ENCODE results near the gene TMEM272.
A peak's percentile ranks its signal among the peaks of the same experiment; 100 is the strongest.

TMEM272 gene

DNA sequence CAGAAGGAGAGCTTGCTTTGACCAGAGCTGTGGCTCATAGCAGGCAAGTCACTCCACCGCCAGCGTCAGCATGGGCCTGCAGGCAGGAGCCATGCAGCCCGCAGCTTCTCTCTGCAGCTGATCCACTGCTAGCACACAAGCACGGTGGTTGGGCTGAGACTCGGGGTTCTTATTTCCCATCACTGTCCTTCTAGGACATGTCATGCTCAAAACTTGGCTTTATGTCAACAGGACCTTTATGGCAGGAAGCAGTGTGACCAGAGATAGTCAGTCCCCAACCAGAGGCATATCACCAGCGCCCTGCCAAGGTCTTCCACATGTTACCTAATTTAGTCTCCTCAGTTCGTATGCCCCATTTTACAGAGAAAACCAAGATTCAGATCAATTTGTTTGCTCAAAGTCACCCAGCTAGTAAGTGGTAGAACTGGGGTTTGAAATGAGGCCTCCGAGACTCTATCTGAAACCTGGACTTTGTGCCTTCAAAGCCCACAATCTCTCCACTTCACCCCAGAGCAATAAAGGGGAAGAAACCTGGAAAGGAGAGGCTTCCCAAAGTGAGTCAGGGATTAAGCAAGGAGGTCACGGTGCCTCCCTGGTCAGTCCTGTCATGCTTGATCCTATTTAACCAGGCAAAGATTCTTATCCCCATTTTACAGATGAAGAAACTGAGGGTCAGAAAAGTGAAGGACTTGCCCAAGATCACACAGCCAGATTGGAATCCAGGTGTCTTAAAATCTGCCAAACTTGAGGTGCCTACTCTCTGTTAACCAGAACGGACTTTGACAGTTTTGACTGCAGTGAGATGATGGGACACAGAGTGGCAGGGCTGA is 5.1 kb downstream of the TMEM272 start:
- DNase-seq (ENCODE audit: low spot score) = no peak
- TF ChIP-seq, protein P1, sequence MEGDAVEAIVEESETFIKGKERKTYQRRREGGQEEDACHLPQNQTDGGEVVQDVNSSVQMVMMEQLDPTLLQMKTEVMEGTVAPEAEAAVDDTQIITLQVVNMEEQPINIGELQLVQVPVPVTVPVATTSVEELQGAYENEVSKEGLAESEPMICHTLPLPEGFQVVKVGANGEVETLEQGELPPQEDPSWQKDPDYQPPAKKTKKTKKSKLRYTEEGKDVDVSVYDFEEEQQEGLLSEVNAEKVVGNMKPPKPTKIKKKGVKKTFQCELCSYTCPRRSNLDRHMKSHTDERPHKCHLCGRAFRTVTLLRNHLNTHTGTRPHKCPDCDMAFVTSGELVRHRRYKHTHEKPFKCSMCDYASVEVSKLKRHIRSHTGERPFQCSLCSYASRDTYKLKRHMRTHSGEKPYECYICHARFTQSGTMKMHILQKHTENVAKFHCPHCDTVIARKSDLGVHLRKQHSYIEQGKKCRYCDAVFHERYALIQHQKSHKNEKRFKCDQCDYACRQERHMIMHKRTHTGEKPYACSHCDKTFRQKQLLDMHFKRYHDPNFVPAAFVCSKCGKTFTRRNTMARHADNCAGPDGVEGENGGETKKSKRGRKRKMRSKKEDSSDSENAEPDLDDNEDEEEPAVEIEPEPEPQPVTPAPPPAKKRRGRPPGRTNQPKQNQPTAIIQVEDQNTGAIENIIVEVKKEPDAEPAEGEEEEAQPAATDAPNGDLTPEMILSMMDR (IDR thresholded peaks at IDR 0.05; ENCODE audit: extremely low read depth, missing control alignments) = no peak

DNA sequence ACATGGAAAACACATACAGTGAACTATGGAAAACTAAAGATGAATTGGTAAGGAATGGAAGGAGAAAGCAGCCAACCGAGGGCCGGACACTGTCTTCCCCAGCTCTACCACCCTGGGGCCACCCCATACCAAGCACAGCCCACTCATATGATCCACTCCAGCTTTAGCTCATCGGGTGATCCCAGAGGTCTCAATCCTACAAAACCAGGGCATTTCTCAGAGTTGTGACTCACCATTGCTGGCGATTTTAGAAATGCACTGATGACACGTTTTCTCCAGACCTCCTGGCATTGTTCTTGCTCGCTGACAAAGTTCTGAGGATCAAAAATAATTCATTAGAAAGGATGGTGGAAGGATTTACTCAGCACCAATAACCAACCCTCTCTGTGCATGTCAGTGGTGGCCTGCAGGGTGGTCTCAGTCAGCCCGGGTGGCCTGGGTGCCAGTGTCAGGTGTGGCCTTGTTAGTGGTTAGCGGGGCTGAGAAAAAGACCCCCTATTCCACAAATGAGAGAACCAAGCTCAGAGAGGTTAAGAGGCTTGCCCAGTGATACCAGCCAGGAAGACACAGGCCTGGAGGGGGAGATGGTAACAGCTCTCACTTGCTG is 6.6 kb downstream of the TMEM272 start:
- no peak for DNase-seq (ENCODE audit: low spot score)
- TF ChIP-seq, protein P1 (IDR thresholded peaks at IDR 0.05; ENCODE audit: extremely low read depth, missing control alignments) = no peak

DNA sequence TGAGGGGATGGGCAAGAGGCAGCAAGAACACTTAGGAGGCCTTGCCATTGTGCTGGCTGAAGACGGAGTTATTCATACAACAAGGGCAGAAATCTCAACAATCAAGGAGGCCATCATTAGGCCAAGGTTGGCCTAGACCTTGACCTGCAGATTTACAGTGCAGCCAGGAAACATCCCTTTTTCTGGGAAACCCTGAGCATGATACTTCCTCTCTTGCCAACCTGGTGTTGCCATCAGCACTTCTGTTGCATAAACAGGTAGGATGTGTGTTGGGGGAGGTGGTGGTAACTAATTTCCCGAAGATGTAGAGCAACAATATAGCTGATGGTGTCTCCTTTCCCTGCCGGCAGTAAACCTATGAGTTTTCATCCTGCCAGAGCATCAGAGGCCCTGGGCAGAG is 8.0 kb downstream of the TMEM272 start:
- TF ChIP-seq, protein P1 (IDR thresholded peaks at IDR 0.05; ENCODE audit: extremely low read depth, missing control alignments) = no peak
- DNase-seq (ENCODE audit: low spot score) = no peak

DNA sequence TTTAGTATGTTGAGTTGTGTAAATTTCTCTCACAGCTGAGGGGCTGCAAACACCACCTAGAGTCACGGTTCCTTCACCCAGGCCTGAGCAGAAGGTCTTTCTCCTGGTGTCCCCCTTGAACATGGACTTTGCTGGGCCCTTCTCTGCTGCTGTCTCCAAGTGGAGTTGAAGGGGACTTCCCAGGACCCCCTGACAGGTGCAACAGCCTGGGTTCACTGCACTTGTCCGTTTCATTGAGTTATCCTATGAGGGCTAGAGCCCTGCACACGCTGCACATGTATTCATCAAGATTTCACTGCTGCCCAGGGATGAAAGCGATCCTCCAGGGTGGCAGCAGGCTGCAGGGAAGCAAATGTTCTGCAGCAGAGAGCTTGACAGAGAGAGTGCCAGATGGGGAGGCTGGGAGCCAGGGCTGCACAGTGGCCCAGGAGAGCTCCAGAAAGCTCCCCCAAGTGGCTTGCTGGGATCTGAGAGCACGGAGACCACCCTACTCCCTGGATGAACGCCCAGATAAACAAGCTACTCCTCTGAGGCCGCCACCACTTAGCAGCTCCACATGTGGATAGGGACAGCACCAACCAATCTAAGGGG is 10.3 kb downstream of the TMEM272 start:
- TF ChIP-seq, protein P1 (IDR thresholded peaks at IDR 0.05; ENCODE audit: extremely low read depth, missing control alignments) = no peak
- no peak for DNase-seq (ENCODE audit: low spot score)

DNA sequence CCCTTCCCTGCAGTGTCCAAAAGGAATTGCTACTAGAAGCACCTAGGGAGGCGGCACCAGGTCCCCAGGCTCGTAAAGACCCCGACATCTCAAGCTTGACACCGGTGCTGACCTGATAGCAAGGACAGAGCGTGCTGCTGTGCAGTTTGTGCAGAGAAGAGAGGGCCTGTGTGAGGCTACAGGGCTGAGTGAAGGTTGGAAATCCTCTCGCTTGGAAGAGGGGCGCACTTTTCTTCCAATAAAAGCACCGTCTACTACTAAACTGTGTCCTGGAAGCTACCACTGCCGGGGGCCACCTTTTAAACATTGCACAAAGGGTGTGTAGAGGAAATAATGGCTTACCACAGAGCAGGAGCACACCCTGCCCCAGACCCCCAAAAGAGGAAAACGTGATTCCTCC is 11.0 kb downstream of the TMEM272 start:
- no peak for DNase-seq (ENCODE audit: low spot score)
- TF ChIP-seq, protein P1 (IDR thresholded peaks at IDR 0.05; ENCODE audit: extremely low read depth, missing control alignments) = no peak

DNA sequence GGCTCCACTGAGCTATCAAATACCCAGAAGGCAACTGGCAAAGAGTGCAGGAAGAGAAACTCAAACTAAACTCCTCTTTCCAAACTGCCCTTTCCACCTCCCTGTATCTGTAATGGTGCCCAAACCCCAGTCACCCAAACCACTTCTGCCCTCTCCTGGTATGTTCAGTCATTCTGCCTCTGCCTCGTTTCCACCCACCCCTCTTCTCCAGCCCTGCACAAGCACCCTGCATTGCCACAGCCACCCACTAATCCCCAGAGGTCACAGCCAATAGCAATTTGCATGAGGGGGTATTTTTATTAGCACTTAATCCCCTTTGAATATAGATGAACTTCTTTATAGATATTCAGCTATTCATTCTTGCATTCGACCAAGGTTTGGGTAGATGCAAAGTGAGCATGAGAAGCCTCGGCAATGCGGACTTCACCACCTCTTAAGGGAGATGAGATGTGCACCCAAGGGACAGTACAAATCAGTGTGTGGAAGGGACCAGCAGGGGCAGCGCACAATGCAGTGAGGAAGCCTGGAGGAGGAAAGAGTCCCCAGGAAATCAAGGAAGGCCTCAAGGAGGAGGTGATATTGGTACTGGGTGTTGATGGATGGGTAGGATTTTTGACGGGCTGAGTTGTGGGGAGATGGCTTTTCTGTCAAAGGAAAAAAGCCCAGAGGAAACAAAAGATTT is 12.4 kb downstream of the TMEM272 start:
- DNase-seq (ENCODE audit: low spot score) = peak; percentile 54

More for the DNA sequence above, 12.4 kb downstream of the TMEM272 start:
- TF ChIP-seq, protein P1 (IDR thresholded peaks at IDR 0.05; ENCODE audit: extremely low read depth, missing control alignments) = peak; percentile 16
